Cerebellar nuclear complex (tissue), 1 donor: ENCODE measurements around the gene MVB12B.
"Not testable (repeated sequence)": the region's sequence is repeated elsewhere in the genome, so short reads cannot be mapped to it uniquely, and the experiment has no call there.

Experiments
- DNase-seq, 2 experiments: peaks; one replicate each; lab custom pipeline; 2025; lab: John Stamatoyannopoulos, UW

MVB12B gene

GRCh38 chr9:126536841-126537465 is 210.3 kb downstream of the MVB12B start:
- DNase-seq: no peak

GRCh38 chr9:126538550-126538949 is 211.9 kb downstream of the MVB12B start:
- no peak for DNase-seq

GRCh38 chr9:126540398-126540797 is 213.8 kb downstream of the MVB12B start:
- not testable (repeated sequence) for DNase-seq

DNA sequence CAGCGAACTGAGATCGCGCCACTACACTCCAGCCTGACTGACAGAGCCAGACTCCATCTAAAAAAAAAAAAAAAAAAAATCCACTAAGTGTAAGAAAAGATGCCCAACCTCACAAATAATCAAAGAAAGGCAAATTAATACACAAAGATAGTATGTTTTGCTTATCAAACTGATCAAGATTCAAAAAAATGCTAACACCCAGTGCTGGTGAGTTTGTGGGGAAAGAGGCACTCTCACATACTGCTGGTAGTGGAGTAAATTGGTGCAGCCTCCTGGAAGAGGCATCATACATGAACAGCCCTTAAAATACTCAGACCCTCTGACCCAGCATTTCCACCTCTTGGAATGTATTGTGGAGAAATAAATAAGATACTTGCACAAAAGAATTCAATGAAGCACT is 216.9 kb downstream of the MVB12B start:
- DNase-seq: no peak

DNA sequence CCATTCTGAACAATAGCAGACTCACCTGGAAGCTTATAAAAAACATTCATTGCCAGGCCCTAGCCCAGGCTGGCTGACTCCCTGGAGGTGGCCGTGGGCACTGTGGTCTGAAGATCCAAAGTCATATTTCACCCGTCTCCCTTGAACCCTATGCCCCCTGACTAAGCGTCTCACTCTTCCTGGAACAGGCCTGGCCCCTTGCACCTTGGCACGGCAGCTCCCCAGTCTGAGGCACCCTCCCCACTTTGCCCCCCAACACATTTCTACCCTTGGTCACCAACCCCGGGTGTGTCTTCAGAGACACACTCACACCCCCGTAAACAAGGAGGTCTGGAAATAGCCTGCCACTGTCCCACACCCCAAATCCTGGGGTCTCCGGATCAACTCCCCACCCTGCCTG is 218.5 kb downstream of the MVB12B start:
- no peak for DNase-seq

GRCh38 chr9:126546036-126546435 is 219.4 kb downstream of the MVB12B start:
- no peak for DNase-seq

- DNase-seq: no peak
Measured at GRCh38 chr9:126548312-126548711, 221.7 kb downstream of the MVB12B start.

DNA sequence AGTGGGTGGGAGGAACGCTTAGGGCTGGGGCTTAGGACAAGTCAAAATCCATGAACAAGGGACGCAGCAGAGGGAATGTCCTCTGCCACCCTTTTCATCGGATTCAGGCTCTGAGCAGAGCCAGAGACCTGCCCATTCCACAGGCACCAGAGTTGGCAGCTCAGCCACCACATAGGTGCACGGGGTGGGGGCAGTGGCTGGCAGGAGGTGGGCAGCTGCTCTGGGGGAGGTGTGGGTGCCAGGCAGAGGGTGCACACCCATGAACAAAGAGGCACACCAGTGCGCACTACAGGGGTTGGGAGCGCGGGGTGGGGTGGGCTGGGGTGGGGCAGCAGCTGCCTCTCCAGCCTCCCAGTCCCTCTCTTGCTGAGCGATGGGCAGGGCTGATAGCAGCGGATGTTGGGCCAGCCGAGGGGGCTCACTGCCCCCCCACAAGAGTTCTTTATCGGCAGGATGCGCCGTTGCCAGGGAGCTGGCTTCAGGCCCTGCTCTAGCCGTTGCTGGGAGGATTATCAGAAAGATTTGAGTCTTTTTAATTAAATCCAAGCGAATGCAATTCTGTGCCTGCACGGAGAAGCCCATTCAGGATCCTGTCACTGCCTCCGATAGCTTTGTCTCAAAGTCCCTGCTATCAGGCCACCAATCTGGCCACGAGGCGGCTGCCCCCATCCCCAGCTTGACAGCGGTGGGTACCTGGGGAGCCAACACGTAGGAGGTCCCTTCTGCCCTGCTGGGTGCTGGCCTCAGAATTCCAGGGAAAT is 222.8 kb downstream of the MVB12B start:
- DNase-seq: no peak

DNA sequence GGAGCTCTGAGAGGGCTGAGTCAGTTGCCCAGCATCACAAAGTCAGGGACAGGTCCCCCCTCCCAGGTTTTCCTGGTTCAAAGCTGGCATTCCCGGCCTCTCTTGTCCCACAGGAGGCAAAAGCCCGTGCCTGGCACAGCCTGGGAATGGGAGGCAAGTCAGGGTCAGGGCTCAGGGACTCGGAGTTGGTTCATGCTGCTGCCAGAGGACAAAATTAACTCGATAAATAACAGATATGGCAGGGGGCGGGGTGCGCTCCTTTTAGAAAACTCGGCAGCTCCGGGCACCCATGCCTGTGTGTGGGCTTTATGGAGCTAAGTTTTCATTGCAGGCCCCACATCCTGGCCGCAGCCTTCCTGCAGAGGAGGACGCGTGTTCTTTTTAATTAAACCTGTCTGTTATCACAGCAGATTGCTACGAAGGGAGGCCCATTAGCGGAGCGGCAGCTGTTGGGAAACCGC is 224.3 kb downstream of the MVB12B start:
- no peak for DNase-seq

DNA sequence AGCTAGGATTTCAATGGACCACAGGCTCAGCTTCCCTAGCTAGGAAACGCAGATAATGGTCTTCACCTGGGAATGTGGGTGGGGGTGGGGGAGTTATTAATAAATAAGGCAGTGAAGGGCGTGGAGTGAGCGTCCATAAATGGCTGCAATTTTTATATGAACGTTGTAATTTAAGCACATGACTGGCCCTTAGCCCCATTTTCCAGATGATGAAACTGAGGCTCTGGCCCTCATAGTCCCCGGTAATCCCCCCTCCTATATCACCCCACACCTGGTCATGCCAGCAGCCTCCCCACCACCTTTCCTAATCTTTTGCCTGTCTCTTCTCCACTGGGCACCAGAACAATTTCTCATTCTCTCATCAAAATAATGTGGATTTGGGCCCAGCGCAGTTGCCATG is 225.2 kb downstream of the MVB12B start:
- no peak for DNase-seq

GRCh38 chr9:126554292-126554691 is 227.7 kb downstream of the MVB12B start:
- no peak for DNase-seq

GRCh38 chr9:126555421-126555820 is 228.8 kb downstream of the MVB12B start:
- DNase-seq: not testable (repeated sequence)
